ENCODE results near the gene NECTIN3. TPM values are rescaled to one million over a fixed set of nuclear protein-coding genes. Genes with fewer than 3 reads are reported as not detected.

The NECTIN3 gene
- total RNA-seq, 1 experiment from 2014 or later, result 53.7 TPM

DNA sequence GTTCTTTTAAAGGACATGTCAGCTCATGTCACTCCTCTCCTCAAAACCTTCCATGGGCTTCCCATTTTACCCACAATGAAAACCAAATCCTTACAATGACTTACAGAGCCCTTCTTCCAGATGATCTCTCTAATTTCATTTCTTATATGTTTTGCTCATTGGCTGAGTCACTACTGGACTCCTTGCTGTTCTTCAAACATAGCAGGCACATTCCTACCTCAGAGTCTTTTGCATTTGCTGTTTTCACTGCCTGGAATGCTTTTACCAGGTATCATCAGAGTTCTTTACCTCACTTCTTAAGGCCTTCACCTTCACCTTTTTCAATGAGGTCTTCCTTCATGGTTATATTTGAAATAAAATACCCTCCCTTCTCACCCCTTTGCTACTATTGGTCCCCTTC is 57.3 kb downstream of the NECTIN3 start:
- H3K4me2 ChIP-seq (ENCODE audit: insufficient read depth, insufficient read length, low read length), result no peak overlapping the region

More for the DNA sequence above, 57.3 kb downstream of the NECTIN3 start:
- H3K9me3 Mint-ChIP-seq, result no peaks in the 10 kb centered on the region
- Histone ChIP-seq H3T11ph (ENCODE audit: low read length) (no peak overlapping the region), H3K27ac (ENCODE audit: insufficient read length, low read depth, low read length) (no peak overlapping the region), H2BK20ac (ENCODE audit: low read depth, low read length, poor library complexity, severe bottlenecking) (no peak overlapping the region), H2AK5ac (ENCODE audit: insufficient read length, low read length) (no peak overlapping the region), H2AFZ (ENCODE audit: low read length) (no peak overlapping the region), H3K18ac (ENCODE audit: insufficient read length, low read depth, low read length) (no peak overlapping the region), H2BK15ac (ENCODE audit: low read depth, low read length) (no peak overlapping the region), H4K20me1 (ENCODE audit: control insufficient read depth, insufficient read depth, insufficient read length) (no peaks in the 10 kb centered on the region), H3K27me3 (ENCODE audit: insufficient read depth, low read length) (no peaks in the 10 kb centered on the region), H3K4ac (ENCODE audit: low read depth, low read length) (no peak overlapping the region), H2BK12ac (ENCODE audit: insufficient read length, low read depth, low read length) (no peak overlapping the region), H4K91ac (ENCODE audit: insufficient read length, low read depth, low read length) (no peak overlapping the region), H3K79me1 (ENCODE audit: insufficient read depth, low read depth, low read length, poor library complexity, severe bottlenecking) (no peaks in the 10 kb centered on the region), H3K9me3 (ENCODE audit: control insufficient read depth, low read depth, low read length) (no peaks in the 10 kb centered on the region), H3K4me1 (ENCODE audit: insufficient read depth, low read length) (no peaks in the 10 kb centered on the region), H4K8ac (replicated peaks; ENCODE audit: insufficient read length, low read depth, low read length) (no peak overlapping the region), H3K56ac (ENCODE audit: insufficient read length, low read depth, low read length) (no peak overlapping the region), H3K9ac (ENCODE audit: extremely low read depth, insufficient read length, low read length) (no peak overlapping the region), H3K23ac (ENCODE audit: insufficient read length, low read depth, low read length) (no peak overlapping the region), H3K23me2 (ENCODE audit: insufficient read length, low read depth, low read length, poor library complexity, severe bottlenecking) (no peaks in the 10 kb centered on the region), H3K79me2 (ENCODE audit: insufficient read depth, low read length) (no peaks in the 10 kb centered on the region), H2BK5ac (ENCODE audit: insufficient read length, low read length) (no peak overlapping the region), H2BK120ac (ENCODE audit: low read depth, low read length, poor library complexity, severe bottlenecking) (no peak overlapping the region), H3K14ac (ENCODE audit: insufficient read depth, low read length) (no peak overlapping the region), H4K5ac (ENCODE audit: insufficient read length, low read depth, low read length) (no peak overlapping the region)
- no peak for DNase-seq
- no peak overlapping the region for H3K4me3 Mint-ChIP-seq
- H3K36me3 Mint-ChIP-seq (ENCODE audit: insufficient read depth in 1 of 3, low read depth in 3 of 3), result peaks cover 10 to 28% (median 25%) of the 10 kb centered on the region in 3 experiments; a peak in 6 of 7 replicates
- H3K27ac Mint-ChIP-seq, result peak overlapping the region; percentile 13 to 66 (median 37)
- TF ChIP-seq, protein P1, sequence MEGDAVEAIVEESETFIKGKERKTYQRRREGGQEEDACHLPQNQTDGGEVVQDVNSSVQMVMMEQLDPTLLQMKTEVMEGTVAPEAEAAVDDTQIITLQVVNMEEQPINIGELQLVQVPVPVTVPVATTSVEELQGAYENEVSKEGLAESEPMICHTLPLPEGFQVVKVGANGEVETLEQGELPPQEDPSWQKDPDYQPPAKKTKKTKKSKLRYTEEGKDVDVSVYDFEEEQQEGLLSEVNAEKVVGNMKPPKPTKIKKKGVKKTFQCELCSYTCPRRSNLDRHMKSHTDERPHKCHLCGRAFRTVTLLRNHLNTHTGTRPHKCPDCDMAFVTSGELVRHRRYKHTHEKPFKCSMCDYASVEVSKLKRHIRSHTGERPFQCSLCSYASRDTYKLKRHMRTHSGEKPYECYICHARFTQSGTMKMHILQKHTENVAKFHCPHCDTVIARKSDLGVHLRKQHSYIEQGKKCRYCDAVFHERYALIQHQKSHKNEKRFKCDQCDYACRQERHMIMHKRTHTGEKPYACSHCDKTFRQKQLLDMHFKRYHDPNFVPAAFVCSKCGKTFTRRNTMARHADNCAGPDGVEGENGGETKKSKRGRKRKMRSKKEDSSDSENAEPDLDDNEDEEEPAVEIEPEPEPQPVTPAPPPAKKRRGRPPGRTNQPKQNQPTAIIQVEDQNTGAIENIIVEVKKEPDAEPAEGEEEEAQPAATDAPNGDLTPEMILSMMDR (conservative IDR thresholded peaks at IDR 0.05), result no peak
- H3K27me3 Mint-ChIP-seq (ENCODE audit: low read depth), result no peaks in the 10 kb centered on the region
- peaks cover 8 to 9% of the 10 kb centered on the region in 2 experiments for H3K4me1 Mint-ChIP-seq
